ENCODE data around the gene PSMC3.

PSMC3 gene

GRCh38 chr11:47375546-47376085 is 50.6 kb downstream of the PSMC3 start:
- no peak for DNase-seq

DNA sequence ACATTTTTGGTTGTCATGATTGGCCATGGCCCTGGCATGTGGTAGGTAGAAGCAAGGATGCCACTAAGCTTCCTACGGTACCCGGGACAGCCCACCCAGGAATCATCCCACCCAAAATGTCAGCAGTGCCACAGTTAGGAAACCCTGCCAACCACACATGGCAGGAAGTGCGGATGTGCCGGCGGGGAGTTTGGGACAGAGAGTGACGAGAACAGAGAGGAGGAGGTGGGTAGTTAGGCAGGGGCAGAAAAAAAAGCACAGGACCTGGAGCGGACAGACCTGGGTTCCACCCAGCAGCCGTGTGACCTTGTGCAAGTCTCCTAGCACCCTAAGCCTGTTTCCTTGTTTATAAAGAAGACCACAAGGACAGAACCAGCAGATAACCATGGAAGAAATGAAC is 51.2 kb downstream of the PSMC3 start:
- DNase-seq: no peak

- no peak for DNase-seq
These were observed 51.6 kb downstream of the PSMC3 start for GRCh38 chr11:47374720-47375019.

DNA sequence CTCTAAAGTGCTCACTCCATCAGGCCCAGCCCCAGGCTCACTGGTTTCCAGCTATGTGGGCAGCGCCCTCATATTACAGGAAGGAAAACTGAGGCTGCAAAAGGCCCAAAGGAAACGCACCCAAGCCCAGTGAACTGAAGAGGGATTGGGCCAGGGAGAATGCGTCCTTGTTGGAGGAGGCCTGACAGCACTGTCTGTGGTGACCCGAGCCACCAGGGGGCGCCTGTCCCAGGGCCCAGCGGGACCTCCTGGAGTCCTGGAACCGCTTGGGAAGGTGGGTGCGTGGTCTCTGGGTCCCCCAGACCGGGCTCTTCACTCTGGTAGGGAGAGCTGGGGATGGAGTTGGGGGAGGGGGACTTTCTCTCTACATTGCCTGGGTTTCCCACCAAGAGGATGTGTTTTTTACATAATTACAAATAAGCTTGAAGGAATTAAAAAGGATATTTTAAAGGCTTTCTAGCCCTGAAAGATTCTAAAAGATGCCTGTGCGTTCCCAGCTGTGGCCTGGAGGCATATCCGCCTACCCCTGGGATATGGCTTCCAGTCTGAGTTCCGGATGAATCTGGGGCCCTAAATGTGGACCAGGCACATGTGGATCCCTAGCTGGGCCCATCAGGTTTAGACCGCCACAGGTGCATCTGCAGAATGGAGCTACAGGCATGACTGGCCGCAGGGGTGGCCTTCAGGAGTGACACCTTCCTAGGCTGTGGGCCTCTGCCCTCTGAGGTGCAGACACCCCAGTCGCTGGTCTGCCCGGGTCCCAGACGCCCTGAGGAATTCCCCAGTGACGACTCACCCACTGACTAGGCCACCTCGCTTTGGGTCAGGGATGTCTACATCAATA is 52.1 kb downstream of the PSMC3 start:
- DNase-seq: peak in 12 of 14 donors; percentile 20 to 83 (median 44)

DNA sequence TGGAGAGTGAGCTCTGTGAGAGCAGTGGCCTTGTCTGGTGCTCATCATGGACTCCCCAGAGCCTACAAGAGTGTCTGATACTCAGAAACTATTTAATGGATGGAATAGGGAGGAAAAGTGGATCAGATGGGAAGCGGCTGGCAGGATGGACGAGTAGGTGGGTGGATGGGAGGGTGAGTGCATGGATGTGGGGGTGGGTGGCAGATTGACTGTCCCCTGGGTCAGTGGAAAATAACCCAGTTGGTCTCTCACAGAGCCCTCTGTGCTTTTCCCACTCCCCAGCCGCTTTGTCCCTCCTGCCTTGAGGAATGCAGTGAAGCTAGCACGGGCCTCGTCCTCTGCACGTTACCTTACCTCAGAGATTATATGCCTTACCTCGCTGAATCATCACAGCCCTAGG is 53.8 kb downstream of the PSMC3 start:
- no peak for DNase-seq

DNA sequence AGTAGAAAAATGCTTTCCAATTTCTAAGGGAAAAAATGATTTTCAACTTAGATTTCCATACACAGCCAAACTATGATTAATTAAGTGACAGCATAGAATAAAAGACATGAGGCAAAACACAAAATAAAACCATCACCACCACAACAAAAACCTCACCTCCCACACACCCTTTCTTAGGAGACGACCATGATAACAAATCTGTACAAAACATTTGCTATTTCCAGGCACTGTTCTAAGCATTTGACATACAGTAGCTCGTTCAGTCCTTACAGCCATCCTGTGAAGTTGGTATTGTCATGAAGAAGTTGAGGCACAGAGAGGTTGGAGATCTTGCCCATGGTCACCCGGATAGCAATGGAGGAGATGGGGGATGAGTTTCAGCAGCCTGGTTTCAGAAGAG is 56.6 kb downstream of the PSMC3 start:
- DNase-seq: no peak

Data from C1 segment of cervical spinal cord (tissue), 14 donors.